GM19023 (cell line): Measurements from ENCODE around the gene ERG.

Source experiments
- ATAC-seq: cut with Tn5 transposase; IDR thresholded peaks from one replicate; pipeline ENCODE4 v1.9.1; 2021; ENCODE audit warnings: mild to moderate bottlenecking, moderate library complexity; ENCODE audit not compliant: unreplicated experiment

Gene ERG

DNA sequence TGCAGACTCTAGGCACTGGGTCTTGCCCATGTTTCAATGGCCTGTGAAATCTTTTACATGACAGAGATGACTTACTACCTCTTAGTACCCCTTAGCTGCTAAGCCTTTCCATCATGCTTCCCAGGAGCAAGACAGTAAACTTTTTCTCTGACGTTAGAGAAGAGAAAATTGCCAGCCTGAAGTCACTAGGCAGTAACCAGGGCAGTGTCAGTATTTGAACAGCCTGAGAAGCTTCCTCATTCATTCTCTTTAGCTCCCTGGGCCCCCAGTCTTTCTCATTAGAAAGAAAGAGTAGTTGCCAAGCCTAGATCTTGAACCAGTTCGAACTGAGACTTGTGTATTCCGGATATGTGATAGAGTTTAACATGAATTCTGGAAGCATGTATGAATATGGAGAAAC is 99.2 kb downstream of the ERG start:
- no peak for ATAC-seq

DNA sequence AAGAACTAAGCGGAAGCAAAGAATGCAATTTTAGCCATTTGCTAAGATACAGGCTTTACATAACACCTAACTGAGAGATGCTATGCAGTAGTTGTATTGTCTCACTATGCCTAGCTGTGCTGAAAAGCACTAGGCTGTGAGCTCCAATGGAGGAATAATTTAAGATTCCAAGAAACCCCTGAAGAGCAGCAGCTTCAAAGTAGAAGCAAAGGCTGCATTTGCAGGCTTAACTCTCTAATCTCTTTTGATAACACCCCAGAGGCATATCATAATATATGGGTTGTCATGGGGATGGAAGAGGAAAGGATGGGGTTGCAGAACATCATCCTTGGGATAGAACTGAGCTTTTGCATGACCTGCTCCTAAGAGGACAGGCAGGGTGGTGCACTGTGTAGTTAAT is 102.0 kb downstream of the ERG start:
- ATAC-seq = no peak

DNA sequence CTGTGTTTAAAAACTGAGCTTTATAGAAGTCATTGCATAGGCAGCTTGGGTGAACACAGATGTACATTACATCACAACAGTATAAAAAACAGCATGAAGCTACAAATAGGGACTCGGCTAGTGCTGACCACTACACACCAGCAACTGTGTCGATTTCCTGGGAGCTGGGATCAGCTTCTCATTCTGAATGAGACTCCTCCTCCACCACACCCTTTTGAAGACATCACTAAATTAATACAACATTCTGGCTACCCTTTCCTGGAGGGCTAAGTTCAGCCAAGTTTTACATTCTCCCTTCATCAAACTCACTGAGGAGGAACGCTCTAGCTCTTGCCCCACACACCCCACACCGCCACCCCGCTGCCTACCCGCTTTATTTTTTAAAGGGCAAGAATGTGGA is 102.7 kb downstream of the ERG start:
- ATAC-seq = no peak

DNA sequence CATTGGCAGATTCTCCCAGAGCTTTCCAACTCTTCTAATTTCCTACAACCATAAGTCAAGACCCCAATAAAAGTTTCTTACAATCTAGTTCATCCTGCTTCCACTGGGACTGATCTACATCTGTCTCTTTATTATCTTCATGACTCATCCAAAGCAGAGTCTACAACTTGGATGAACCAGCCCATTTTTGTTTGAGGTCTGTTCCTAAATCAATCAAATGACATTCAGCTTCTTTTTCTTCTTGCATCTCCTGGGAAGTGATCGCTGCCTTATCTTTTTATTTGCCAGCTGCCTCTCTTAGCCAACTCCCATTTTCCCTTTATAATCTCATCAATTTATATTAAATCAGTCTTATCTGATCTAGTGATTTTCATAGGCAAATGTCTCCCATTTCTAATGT is 105.6 kb downstream of the ERG start:
- no peak for ATAC-seq

DNA sequence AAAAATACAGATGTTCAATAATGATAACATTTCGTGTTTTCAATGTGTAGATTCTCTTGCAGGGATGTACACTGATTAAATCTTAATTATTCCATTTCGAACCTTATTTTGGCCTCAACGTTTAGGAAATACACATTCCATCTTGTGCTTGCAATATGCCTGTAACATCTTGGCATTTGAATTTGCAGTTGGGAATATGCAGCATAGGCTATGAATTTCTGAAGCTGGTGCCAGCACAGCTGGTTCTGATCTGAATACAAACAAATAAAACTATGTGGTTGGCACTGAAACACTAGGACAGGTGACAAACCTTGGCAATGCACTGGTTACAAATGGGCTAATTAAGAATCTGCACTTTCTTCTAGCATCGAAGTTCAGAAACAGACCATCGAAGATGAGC is 108.4 kb downstream of the ERG start:
- ATAC-seq = no peak

DNA sequence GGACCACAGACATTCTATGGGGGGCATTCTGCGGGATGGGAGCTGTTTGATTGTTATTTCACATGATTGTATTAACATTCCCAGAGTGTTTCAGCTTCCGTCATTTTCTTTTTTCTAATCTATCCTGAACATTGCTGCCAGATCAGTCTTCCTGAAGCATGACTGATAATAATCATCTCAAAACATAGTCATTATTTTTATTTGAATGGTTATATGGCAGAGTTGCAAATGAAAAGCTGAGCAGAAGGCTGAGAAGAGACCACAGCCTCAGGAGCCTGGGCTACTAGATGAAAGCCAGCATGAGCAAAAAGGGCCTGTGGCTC is 109.0 kb downstream of the ERG start:
- ATAC-seq = no peak

DNA sequence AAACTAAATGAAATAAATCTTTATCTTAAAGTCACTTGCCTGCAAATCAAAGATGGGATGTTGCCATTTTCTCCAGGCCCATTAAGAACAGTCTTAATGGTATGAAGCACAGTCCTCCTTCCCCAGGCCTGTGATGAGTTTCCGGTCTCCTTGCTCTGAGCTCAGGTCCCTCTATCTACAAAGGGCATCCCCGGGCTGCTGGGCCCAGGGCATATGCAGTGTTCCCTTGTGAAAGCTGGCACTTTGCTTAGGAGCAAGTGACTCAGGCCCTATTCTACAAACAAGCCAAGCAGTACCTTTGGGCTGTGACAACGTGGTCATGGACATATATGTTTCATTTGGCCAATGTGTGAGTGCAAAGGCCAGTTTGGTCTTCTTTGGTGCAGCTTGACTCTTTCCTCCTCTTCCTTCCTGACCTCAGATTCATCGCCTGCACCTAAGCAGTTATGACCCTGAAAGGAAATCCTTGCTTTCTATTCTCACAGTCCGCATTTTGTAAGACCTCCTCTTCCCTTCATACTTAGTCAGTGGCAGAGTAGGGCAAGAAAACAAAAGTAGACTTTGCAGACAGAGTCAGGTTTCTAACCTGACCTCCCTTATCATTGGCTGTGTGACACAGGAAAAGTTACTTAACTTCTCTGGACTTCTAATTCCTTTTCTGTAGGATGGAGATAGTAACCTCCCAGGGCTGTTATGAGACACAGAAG is 109.5 kb downstream of the ERG start:
- ATAC-seq = no peak

DNA sequence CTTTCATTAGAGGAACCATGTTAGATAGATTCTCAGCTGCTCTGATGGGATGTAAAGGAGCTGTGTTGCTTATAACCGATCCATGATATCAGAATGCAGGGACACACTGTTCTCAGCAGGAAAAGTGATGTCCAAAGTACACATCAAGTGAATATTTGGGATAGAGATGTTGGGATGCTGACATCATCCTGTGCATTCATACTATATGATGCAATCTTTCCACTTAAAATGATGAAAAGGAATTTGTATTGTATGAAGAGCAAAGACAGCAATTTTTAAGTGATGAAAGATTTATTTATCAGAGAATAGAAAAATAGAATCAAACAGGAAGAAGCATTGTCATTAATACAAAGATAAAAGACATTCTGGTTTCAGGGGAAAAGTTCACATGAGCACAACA is 110.1 kb downstream of the ERG start:
- no peak for ATAC-seq

DNA sequence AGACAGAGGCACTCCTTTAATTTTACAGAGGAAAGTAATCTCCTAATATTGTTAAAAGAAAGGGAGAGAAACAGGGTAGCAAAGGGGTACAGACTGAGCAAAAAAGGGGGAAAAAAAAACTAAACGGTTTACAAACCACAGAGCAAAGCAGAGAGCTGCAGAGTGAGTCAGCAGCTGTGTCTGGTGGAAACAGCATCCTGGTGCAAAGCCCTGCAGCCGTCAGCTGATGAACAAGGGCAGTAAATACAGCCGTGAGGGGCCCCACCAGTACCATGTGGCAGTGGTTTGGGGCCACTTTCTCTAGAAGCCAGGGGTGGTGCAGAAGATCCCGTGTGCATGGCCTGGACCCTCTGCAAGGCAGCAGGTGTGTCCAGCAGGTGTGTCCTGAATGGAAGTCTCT is 111.3 kb downstream of the ERG start:
- no peak for ATAC-seq

DNA sequence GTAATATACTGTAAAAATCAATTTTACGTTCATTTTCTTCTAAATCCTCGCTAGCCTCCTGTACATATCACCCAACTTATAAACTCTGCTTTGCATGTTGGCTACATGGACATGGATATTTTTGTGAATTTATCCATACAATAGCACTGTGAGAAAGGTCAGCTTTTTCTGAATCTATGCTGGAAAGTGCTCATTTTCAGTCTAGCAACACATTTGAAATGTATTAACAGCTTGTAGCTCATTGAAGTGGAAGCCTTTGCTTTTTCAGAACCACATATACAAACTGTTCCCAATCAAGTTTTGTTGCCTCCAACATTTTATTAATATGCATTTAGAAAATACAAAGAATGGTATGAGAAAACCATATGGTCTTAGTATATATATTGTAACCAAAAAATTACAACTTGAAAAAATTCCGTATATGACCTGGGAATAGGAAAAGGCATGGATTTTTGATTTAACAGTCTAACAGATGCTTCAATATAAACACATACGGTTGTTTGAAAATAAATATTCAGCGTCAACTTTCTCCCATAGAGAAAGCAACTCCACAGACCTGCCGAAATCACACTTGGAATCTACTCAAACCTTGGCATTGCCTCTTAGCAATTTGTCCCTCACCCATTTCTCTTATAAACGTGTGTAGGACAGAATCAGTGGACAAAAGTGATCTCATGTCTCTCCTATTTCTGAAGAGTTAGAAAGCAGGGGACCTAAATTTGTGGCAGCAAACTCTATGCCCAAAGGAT is 112.7 kb downstream of the ERG start:
- ATAC-seq = no peak

DNA sequence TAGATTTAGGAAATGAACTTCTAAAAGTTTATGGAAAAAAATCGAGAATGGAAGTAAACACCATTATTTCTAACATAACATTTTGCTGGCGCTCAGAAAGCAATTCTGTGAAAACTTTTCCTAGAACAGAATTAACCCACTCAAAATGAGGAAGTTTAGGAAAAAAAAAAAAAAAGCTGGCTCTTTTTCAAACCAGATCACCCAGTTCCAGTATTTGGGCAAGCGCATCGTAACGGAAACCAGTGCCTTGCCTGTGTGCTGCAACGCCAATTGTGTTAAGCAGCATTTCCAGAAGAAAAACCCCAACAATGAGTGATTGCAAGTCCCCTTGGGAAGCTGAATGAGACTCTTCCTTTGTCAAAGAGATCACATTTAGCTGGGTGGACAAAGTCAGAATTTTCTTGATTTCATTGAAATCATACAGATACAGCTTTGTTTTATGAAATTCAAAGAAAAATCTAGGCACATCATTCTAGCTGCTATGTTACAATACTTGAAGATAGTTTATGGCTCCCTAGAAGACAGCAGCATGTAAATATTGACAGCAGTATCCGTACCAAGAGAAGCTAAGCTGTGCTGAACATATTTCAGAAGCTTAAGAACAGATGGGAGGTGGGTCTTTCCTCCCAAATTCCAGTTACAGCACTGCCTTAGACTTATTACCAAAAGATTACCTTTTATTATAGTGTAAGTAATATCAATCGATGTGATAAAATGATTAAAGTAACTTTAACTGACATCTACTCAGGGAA is 113.4 kb downstream of the ERG start:
- no peak for ATAC-seq

DNA sequence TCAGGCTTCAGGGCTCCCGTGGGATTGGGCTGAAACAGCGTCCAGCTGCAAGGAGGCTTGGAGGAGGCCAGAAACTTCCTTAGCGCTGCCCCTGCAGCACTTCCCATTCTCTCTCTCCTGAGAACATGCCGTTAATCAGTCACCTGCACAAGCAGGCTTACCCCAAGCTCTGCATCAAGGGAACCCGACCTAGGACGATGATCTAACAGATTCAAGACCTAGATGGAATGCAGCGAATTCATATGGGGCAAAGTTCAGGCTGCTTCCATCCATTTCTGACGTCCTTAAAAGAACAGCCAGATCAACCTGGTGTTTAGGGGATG is 114.1 kb downstream of the ERG start:
- no peak for ATAC-seq

DNA sequence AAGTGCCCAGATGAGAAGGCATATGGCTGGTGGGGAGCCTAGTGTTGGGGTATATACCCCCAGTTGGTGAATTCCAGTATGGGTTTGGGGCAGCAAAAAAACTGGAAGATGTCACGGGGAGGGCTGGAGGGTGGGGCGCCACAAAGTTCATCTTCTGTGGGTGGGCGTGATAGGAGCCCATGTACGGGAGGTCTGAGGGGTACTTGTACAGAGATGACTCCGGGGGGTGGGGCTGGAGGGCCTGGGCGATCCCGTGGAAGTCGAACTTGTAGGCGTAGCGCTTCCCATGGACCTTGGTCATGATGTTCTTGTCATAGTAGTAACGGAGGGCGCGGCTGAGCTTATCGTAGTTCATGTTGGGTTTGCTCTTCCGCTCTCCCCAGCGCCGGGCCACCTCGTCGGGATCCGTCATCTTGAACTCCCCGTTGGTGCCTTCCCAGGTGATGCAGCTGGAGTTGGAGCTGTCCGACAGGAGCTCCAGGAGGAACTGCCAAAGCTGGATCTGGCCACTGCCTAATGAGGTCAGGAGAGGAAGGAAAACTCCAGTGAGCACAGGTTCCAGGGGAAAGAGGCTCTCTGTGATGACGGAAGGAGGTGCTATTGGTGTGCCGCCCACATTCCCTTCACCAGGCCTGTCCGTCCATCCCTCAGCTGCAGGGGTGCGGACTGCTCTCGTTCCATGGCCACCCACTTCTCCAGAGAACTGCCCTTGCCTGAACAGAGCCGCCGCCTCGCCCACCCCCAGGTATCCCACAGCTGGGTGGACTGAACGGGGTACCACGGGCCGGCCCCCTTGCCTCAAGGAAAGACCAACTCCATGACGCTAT is 114.7 kb downstream of the ERG start:
- ATAC-seq = no peak

DNA sequence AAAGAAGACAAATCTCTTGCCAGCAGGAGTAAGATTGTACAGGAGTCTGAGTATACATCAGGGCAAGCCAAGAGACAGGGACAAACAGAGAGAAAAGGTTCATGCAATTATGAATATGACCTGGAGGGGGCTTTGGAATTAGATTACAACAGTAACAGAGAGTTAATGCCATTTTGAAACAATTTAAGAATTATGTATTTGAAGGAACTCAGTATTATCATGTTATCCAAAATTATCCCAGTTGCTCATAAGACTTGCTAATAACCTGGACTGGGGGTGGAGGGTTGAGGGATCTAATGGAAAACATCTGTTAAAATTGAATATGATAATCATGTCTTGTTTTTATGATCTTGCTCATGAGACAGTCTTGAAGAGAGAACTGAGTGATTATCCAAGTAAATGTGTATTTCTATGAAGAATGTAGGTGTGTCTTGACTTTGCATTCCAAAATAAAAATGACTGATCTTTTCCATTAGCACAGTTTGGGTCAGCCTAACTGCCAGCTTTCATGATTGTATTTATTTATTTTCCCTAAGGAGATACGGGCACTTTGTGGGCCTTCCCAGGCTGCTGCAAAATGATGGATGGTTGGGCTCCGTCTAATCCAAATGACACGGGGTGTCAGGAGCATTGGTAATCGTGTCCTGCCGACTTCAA is 117.7 kb downstream of the ERG start:
- ATAC-seq = no peak

DNA sequence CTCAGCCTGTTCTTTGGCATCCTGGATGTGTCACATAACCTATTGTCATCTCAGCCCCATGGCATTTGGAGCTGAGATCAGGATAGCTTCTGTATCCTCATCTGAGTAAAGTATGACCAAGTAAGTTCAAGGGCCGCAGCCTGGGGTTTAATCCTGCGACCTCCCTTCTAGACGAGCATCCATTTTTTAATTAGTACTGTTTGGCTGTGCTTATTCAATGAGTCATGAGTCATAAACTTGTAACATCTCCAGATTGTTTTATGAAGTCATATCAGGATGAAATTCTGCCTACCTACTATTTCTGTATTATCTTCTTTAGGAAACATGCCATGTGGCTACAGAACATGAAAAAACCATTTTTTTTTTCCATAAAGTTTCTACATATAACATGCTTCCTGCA is 119.1 kb downstream of the ERG start:
- no peak for ATAC-seq

DNA sequence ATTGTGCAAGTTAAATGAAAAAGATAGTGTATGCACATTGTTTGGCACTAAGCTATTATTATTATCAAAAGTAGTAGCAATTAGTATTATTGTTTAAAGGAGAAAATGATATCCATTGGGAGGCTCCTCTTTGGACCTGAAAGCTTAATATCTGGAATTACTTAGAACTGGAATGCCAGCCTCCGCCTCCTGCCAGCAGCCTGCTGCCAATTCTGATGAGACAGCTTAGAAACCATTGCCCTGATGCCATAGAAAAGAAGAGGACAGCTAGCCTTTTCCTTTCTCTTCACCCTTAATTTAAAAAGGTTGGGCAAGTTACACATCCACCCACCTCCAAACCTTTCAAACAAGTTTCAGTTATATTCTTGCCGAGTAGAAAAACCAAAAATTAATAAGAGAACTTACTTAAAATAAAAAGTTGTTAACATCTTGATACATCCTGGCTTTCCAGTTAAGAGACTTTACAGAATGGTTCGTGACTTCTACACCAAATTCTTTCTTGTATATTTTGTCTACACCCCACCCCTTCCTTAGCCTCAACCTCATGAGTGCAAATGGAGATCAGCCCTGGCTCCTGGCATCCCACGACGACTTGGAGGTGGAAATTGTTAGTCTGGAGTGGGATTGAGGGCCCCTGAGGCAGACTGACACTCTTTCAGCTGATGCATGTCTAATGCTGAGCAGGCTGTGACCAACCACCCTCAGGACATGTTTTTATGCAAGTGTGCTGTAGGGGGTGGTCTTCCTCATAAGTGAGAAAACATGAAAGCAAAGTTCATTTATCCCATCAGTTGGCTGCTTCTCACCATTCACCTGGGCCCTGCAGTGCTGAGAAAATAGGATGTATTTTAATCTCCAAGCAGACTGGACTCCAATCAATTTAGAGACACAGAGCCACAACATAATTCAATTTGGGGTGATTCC is 120.8 kb downstream of the ERG start:
- no peak for ATAC-seq

DNA sequence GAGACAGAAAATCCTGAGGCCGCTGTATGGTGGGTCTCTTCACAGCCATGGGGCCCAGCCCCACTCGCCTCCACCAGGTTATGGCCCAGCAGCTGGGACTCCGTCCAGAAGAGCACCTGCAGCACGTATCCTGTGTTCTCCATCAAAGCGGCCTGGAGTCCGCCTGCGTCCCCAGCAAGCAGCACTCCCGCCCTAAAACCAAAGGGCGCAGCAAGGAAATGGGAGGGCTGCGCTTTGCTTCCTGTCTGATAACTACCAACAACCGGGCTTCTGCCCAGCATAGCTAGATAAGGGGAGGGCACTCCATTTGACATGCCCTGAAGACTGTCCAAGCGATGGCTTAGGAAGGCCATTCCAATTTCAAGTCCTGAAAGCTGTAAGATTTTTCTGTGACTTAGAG is 121.6 kb downstream of the ERG start:
- no peak for ATAC-seq

DNA sequence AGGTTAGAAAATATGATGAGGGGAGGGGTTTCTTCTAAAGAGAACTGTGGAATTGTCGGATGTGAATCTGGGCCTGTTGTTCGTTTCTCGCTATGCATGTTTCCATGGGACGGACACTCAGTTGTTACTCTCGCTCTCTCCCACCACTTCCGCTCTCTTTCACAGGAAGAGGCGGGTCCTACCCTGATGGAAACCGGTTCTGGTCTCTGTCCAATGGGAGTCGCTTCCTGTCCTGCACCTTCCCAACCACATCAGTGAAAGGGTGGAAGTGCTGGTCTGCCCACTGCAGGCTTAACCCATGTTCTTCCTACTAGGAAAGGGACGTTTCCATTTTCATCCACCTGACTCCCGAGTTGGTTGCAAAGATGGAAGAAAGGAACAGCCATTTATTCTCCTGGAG is 122.0 kb downstream of the ERG start:
- no peak for ATAC-seq

DNA sequence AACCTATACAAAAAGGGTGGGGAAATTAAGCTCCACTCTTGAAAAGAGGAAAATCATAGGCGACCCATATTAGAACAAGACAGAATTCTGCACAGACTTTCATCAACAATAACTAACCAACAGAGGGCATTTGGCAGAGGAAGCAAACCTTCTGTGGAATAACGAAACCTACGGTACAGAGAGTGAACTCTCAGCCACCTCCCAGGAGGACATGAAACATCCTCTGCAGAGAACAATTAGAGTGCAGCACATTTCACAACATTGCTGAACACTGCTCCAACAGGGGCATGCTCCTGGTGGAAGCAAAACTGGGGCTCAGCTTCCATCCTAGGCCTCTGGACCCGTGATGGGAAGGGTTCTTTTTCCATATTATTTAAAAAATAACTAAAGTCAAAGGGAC is 130.6 kb downstream of the ERG start:
- ATAC-seq = no peak

DNA sequence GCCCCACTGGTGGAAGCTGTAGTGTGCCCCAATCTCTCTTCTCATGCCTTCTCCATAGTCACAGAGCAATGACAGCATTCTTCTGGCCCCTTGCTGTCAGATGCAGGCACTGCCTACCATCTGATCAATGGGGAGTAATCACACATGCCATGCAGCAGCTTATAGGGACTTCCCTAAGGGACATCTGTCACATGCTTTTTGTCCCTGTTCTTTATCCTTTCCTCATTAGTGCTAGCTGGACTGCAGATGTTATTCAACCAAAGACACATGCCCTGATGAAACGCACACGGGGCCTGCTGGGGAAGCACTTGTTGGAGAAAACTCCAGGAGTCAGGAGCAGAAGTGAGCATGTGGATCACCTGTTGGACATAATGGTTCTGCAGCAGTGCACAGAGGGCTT is 132.8 kb downstream of the ERG start:
- no peak for ATAC-seq
